ENCODE measurements around the gene CD59.

GRCh38 chr11:33773404-33773986, 37.3 kb upstream of the CD59 start:
- TF ChIP-seq MAX (IDR thresholded peaks at IDR 0.05; ENCODE audit: low read depth, low read length) (0 out of 2 replicates have a peak, but pooled peaks have one; percentile 4), CTCF (IDR thresholded peaks at IDR 0.05; ENCODE audit: low read depth, low read length) (no peak), MYC (IDR thresholded peaks at IDR 0.05; ENCODE audit: low read depth, low read length) (no peak)

All from NB4 (cell line).